WTC11 (cell line): ENCODE results near the gene FCMR. TPM values are rescaled to one million over a fixed set of nuclear protein-coding genes. Genes with fewer than 3 reads are reported as not detected.
"Not testable (repeated sequence)": the region's sequence is repeated elsewhere in the genome, so short reads cannot be mapped to it uniquely, and the experiment has no call there.

ENCODE experiments used
- ATAC-seq: fragments of 200-7000 bp; cut with Tn5 transposase; 2 replicates; pipeline ENCODE4 v1.10.0; 2021; ENCODE audit warnings: mild to moderate bottlenecking, moderate library complexity
- CTCF ChIA-PET: fragments of 300-600 bp; sonication (Branson Sonifier 250); formaldehyde crosslinking; loops from one replicate; lab custom pipeline; 2021; ENCODE audit warnings: antibody characterized with exemption; lab: Charles Lee
- POLR2A ChIA-PET: fragments of 350-600 bp; sonication (Branson Sonifier 250); formaldehyde crosslinking; loops from one replicate; lab custom pipeline; 2021; ENCODE audit warnings: antibody characterized with exemption; lab: Charles Lee
- DNase-seq: peaks from one replicate; pipeline ENCODE4 v3.0.0; 2021; ENCODE audit warnings: low spot score
- H3K27ac Mint-ChIP-seq: 2 replicates; pipeline ENCODE4 v1.8.0; 2021; ENCODE audit warnings: mixed read lengths
- H3K27me3 Mint-ChIP-seq: 2 replicates; pipeline ENCODE4 v1.8.0; 2021; ENCODE audit warnings: low read depth, mild to moderate bottlenecking, moderate library complexity, mixed read lengths
- H3K36me3 Mint-ChIP-seq: 2 replicates; pipeline ENCODE4 v1.8.0; 2021; ENCODE audit warnings: mixed read lengths
- H3K4me1 Mint-ChIP-seq: 2 replicates; pipeline ENCODE4 v1.8.0; 2022; ENCODE audit warnings: mixed read lengths
- H3K4me3 Mint-ChIP-seq: 2 replicates; pipeline ENCODE4 v1.8.0; 2021; ENCODE audit warnings: mild to moderate bottlenecking, moderate library complexity, mixed read lengths
- H3K9me3 Mint-ChIP-seq: 2 replicates; pipeline ENCODE4 v1.8.0; 2021; ENCODE audit warnings: mixed read lengths
- CREM ChIP-seq: sonication (generic); formaldehyde crosslinking; IDR thresholded peaks from 2 replicates; pipeline ENCODE4 v1.8.1; 2022; ENCODE audit warnings: mild to moderate bottlenecking, missing genetic modification reagents, moderate library complexity
- EMX1 ChIP-seq: fragments of 250-450 bp; sonication (Bioruptor Pico); IDR thresholded peaks from 2 replicates; pipeline ENCODE4 v1.8.0; 2021; ENCODE audit warnings: mild to moderate bottlenecking
- ESRRA ChIP-seq: sonication (generic); formaldehyde crosslinking; IDR thresholded peaks from 2 replicates; pipeline ENCODE4 v1.8.1; 2022; ENCODE audit warnings: mild to moderate bottlenecking, missing genetic modification reagents, borderline replicate concordance
- ETV6 ChIP-seq: sonication (generic); formaldehyde crosslinking; IDR thresholded peaks from 2 replicates; pipeline ENCODE4 v1.8.1; 2022; ENCODE audit warnings: mild to moderate bottlenecking, missing genetic modification reagents
- GABPB1 ChIP-seq: sonication (generic); formaldehyde crosslinking; IDR thresholded peaks from 2 replicates; pipeline ENCODE4 v1.8.1; 2023; ENCODE audit warnings: mild to moderate bottlenecking, missing genetic modification reagents
- GRHL2 ChIP-seq: fragments of 250-450 bp; sonication (Bioruptor Pico); IDR thresholded peaks from 2 replicates; pipeline ENCODE4 v1.8.0; 2022; ENCODE audit warnings: mild to moderate bottlenecking, moderate library complexity; ENCODE audit not compliant: insufficient replicate concordance, severe bottlenecking
- GTF2I ChIP-seq: fragments of 250-450 bp; sonication (Bioruptor Pico); conservative IDR thresholded peaks from 2 replicates; pipeline ENCODE4 v1.4.0; 2021; ENCODE audit warnings: mild to moderate bottlenecking
- HMGXB4 ChIP-seq: sonication (generic); formaldehyde crosslinking; IDR thresholded peaks from 2 replicates; pipeline ENCODE4 v1.8.1; 2023; ENCODE audit warnings: mild to moderate bottlenecking, moderate library complexity, missing genetic modification reagents
- OVOL2 ChIP-seq: fragments of 250-450 bp; sonication (Bioruptor Pico); IDR thresholded peaks from 2 replicates; pipeline ENCODE4 v1.9.0; 2021; ENCODE audit warnings: mild to moderate bottlenecking, borderline replicate concordance
- RELA ChIP-seq: sonication (generic); formaldehyde crosslinking; IDR thresholded peaks from 2 replicates; pipeline ENCODE4 v1.8.1; 2022; ENCODE audit warnings: missing genetic modification reagents, mild to moderate bottlenecking, borderline replicate concordance
- ZBTB21 ChIP-seq: sonication (generic); formaldehyde crosslinking; IDR thresholded peaks from 2 replicates; pipeline ENCODE4 v1.8.1; 2023; ENCODE audit warnings: mild to moderate bottlenecking, missing genetic modification reagents, borderline replicate concordance
- ZNF263 ChIP-seq: sonication (generic); formaldehyde crosslinking; IDR thresholded peaks from 2 replicates; pipeline ENCODE4 v1.8.1; 2022; ENCODE audit warnings: low read depth, mild to moderate bottlenecking, moderate library complexity, missing genetic modification reagents
- ZNF396 ChIP-seq: fragments of 250-450 bp; sonication (Bioruptor Pico); IDR thresholded peaks from 2 replicates; pipeline ENCODE4 v1.8.0; 2021; ENCODE audit warnings: mild to moderate bottlenecking, moderate library complexity, borderline replicate concordance
- total RNA-seq: library from RNA; stranded (reverse); gene quantifications from 3 replicates; pipeline ENCODE4 v1.2.3, GENCODE V29; 2021
- TF ChIP-seq, protein P1 (sequence below): sonication (generic); formaldehyde crosslinking; IDR thresholded peaks from 2 replicates; pipeline ENCODE4 v1.8.1; 2023; ENCODE audit warnings: mild to moderate bottlenecking, missing genetic modification reagents, moderate library complexity
- TF ChIP-seq, protein P2 (sequence below): fragments of 200-600 bp; IDR thresholded peaks from 2 replicates; pipeline ENCODE4 v1.8.0; 2022; ENCODE audit warnings: antibody characterized with exemption
- TF ChIP-seq, protein P3 (sequence below): sonication (generic); formaldehyde crosslinking; IDR thresholded peaks from 2 replicates; pipeline ENCODE4 v1.8.0; 2023; ENCODE audit warnings: missing genetic modification reagents, mild to moderate bottlenecking, borderline replicate concordance

The FCMR gene
- total RNA-seq, 1 experiment from 2014 or later = 1.0 TPM

GRCh38 chr1:206925106-206925736 is 3.5 kb upstream of the FCMR start:
- H3K36me3 Mint-ChIP-seq = no peaks in the 10 kb centered on the region
- H3K4me1 Mint-ChIP-seq = no peaks in the 10 kb centered on the region
- ChIA-PET POLR2A (no interaction called here), CTCF (interaction anchor here (0.6 to 2.1 kb wide), 11 partner anchors 8 to 190 kb away, joined by 3 to 17 read pairs (median 6); no protein-coding TSS in a partner anchor)
- H3K27me3 Mint-ChIP-seq = no peaks in the 10 kb centered on the region; the same call in 1 of the 2 replicates
- H3K4me3 Mint-ChIP-seq = no peak overlapping the region
- TF ChIP-seq GTF2I (CRISPR knock-in tag) (no peak), ESRRA (CRISPR knock-in tag) (no peak), ZNF263 (no peak), GABPB1 (CRISPR knock-in tag) (no peak)
- TF ChIP-seq, protein P1, sequence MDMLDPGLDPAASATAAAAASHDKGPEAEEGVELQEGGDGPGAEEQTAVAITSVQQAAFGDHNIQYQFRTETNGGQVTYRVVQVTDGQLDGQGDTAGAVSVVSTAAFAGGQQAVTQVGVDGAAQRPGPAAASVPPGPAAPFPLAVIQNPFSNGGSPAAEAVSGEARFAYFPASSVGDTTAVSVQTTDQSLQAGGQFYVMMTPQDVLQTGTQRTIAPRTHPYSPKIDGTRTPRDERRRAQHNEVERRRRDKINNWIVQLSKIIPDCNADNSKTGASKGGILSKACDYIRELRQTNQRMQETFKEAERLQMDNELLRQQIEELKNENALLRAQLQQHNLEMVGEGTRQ = no peak
- TF ChIP-seq, protein P2, sequence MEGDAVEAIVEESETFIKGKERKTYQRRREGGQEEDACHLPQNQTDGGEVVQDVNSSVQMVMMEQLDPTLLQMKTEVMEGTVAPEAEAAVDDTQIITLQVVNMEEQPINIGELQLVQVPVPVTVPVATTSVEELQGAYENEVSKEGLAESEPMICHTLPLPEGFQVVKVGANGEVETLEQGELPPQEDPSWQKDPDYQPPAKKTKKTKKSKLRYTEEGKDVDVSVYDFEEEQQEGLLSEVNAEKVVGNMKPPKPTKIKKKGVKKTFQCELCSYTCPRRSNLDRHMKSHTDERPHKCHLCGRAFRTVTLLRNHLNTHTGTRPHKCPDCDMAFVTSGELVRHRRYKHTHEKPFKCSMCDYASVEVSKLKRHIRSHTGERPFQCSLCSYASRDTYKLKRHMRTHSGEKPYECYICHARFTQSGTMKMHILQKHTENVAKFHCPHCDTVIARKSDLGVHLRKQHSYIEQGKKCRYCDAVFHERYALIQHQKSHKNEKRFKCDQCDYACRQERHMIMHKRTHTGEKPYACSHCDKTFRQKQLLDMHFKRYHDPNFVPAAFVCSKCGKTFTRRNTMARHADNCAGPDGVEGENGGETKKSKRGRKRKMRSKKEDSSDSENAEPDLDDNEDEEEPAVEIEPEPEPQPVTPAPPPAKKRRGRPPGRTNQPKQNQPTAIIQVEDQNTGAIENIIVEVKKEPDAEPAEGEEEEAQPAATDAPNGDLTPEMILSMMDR = no peak
- no peak overlapping the region for H3K27ac Mint-ChIP-seq
- peak; percentile 25 for DNase-seq
- no peaks in the 10 kb centered on the region for H3K9me3 Mint-ChIP-seq
- ATAC-seq = peak; percentile 85

DNA sequence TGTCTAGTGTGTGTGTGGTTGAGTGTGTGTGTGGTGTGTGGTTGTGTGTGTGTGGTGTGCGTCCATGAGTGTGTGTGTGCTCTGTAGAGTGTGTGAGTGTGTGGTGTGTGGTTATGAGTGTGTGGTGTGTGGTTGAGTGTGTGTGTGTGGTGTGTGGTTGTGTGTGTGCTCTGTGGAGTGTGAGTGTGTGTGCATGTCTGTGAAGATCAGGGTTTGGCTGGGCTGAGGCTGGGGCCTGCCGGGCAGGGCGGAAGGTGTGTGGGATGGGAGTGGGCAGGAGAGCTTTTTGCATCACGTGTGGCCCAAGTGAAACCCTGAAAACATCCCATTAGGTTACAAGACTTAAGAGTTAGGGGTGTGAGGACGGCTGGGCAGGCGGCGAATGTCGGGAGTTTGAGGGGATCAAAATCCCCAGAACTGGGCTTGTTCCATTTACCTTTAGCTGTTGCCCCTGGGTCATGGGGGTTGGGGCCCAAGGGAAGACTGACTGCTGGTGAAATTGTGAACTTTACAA is 2.9 kb upstream of the FCMR start:
- H3K4me1 Mint-ChIP-seq = no peaks in the 10 kb centered on the region
- no peaks in the 10 kb centered on the region for H3K9me3 Mint-ChIP-seq
- ATAC-seq (no peak), DNase-seq (no peak)
- H3K36me3 Mint-ChIP-seq = no peaks in the 10 kb centered on the region
- H3K27me3 Mint-ChIP-seq = no peaks in the 10 kb centered on the region
- POLR2A ChIA-PET = no interaction called here
- no peak overlapping the region for H3K4me3 Mint-ChIP-seq
- CTCF ChIA-PET = interaction anchor here (0.6 to 2.1 kb wide), 11 partner anchors 9 to 190 kb away, joined by 3 to 17 read pairs (median 6); no protein-coding TSS in a partner anchor
- no peak overlapping the region for H3K27ac Mint-ChIP-seq
- TF ChIP-seq ZNF396 (CRISPR knock-in tag) (no peak), OVOL2 (CRISPR knock-in tag) (no peak), ZBTB21 (CRISPR knock-in tag) (no peak)
- TF ChIP-seq, all 79 proteins: peak for 0

DNA sequence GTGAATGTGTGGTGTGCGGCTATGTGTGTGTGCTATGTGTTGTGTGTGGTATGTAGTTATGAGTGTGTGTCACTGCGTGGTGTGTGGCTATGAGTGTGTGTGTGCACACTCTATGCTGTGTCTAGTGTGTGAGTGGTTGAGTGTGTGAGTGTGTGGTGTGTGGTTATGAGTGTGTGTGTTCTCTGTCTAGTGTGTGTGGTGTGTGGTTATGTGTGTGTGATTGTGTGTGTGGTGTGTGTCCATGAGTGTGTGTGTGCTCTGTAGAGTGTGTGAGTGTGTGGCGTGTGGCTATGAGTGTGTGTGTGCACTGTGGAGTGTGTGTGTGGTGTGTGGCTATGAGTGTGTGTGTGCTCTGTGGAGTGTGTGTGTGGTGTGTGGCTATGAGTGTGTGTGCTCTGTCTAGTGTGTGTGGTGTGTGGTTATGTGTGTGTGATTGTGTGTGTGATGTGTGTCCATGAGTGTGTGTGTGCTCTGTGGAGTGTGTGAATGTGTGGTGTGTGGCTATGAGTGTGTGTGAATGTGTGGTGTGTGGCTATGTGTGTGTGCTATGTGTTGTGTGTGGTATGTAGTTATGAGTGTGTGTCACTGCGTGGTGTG is 2.3 kb upstream of the FCMR start:
- POLR2A ChIA-PET, H3K27me3 Mint-ChIP-seq, H3K36me3 Mint-ChIP-seq, H3K27ac Mint-ChIP-seq, H3K4me3 Mint-ChIP-seq, ATAC-seq, H3K4me1 Mint-ChIP-seq, DNase-seq, H3K9me3 Mint-ChIP-seq: not testable (repeated sequence)
- CTCF ChIA-PET = interaction anchor here (1.7 to 2.1 kb wide), 3 partner anchors 10 to 58 kb away, joined by 9 to 15 read pairs (median 9); no protein-coding TSS in a partner anchor

DNA sequence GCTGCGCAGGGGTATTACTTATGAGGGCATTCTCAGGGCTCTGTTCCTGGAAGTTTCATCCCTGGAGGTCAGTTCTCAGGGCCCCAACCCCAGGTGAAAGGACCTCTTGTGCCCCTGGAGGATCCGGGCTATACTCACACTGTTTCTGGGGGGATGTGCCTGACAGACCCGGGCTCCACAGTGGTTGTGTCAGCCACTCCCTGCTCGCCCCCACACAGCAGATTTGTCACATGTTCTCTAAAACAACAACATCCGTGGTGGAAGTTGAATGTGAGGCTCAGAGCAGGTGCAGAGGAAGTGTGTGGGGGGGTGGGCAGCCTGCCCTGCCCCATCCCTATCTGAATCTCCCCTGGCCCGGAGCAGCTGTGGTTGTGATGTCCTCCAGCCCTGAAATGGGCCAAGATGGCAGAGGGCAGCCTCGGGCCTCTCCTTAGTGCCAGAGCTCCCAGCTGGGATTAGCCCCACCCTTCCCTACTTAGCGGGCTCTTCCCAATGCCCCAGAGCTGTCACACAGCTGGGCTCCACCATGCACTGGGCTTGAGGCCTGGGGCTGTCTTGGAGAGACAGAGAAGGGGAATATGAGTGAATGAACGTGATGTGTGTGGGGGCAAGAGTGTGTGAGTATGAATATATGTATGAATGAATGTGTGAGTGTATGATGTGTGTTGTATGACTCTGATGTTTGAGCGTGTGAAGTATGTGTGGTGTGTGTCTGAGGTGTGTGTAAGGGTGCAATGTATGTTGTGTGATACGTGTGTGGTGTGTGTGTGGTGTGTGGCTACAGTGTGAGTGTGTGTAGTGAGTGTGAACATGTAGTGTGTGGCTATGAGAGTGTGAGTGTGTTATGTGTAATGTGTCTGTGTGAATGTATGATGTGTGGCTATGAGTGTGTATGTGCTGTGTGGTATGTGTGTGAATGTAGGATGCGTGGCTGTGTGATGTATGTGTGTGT is 1.5 kb upstream of the FCMR start:
- ChIA-PET POLR2A (no interaction called here), CTCF (interaction anchor here (1.7 to 3.2 kb wide), 2 partner anchors 9 to 12 kb away, joined by 6 to 17 read pairs; no protein-coding TSS in a partner anchor)
- Mint-ChIP-seq H3K4me1 (no peaks in the 10 kb centered on the region), H3K36me3 (no peaks in the 10 kb centered on the region), H3K27ac (no peak overlapping the region), H3K27me3 (no peaks in the 10 kb centered on the region), H3K9me3 (no peaks in the 10 kb centered on the region), H3K4me3 (no peak overlapping the region)
- no peak for ATAC-seq
- no peak for DNase-seq
- TF ChIP-seq, protein P3, sequence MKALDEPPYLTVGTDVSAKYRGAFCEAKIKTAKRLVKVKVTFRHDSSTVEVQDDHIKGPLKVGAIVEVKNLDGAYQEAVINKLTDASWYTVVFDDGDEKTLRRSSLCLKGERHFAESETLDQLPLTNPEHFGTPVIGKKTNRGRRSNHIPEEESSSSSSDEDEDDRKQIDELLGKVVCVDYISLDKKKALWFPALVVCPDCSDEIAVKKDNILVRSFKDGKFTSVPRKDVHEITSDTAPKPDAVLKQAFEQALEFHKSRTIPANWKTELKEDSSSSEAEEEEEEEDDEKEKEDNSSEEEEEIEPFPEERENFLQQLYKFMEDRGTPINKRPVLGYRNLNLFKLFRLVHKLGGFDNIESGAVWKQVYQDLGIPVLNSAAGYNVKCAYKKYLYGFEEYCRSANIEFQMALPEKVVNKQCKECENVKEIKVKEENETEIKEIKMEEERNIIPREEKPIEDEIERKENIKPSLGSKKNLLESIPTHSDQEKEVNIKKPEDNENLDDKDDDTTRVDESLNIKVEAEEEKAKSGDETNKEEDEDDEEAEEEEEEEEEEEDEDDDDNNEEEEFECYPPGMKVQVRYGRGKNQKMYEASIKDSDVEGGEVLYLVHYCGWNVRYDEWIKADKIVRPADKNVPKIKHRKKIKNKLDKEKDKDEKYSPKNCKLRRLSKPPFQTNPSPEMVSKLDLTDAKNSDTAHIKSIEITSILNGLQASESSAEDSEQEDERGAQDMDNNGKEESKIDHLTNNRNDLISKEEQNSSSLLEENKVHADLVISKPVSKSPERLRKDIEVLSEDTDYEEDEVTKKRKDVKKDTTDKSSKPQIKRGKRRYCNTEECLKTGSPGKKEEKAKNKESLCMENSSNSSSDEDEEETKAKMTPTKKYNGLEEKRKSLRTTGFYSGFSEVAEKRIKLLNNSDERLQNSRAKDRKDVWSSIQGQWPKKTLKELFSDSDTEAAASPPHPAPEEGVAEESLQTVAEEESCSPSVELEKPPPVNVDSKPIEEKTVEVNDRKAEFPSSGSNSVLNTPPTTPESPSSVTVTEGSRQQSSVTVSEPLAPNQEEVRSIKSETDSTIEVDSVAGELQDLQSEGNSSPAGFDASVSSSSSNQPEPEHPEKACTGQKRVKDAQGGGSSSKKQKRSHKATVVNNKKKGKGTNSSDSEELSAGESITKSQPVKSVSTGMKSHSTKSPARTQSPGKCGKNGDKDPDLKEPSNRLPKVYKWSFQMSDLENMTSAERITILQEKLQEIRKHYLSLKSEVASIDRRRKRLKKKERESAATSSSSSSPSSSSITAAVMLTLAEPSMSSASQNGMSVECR = no peak
- no peak for TF ChIP-seq CREM
- TF ChIP-seq ETV6 (CRISPR knock-in tag) = no peak
- TF ChIP-seq RELA (CRISPR knock-in tag) = no peak
- no peak for TF ChIP-seq HMGXB4 (CRISPR knock-in tag)
- no peak for TF ChIP-seq GRHL2 (CRISPR knock-in tag)
- TF ChIP-seq EMX1 = no peak
